B cell (primary cell): ENCODE data around the gene ZNF729. TPM values are rescaled to one million over a fixed set of nuclear protein-coding genes. Genes with fewer than 3 reads are reported as not detected.

Source experiments
- ATAC-seq: fragments of 200-7000 bp; cut with Tn5 transposase; one replicate; pipeline ENCODE4 v1.10.0; 2021; ENCODE audit warnings: low read depth, mild to moderate bottlenecking, moderate number of reproducible peaks, moderate library complexity
- CTCF ChIA-PET: fragments of 350-600 bp; sonication (Branson Sonifier 250); formaldehyde crosslinking; loops from one replicate; lab custom pipeline; 2021; ENCODE audit warnings: antibody characterized with exemption, inconsistent platforms; lab: Charles Lee
- POLR2A ChIA-PET: fragments of 350-600 bp; sonication (Branson Sonifier 250); formaldehyde crosslinking; loops from one replicate; lab custom pipeline; 2021; ENCODE audit warnings: antibody characterized with exemption; lab: Charles Lee
- DNase-seq: peaks from one replicate; pipeline ENCODE4 v3.0.0; 2013
- H2AFZ ChIP-seq: 2 replicates; pipeline ENCODE4 v1.6.1; 2012; ENCODE audit warnings: mild to moderate bottlenecking, low read depth, low read length; ENCODE audit not compliant: insufficient read depth, poor library complexity, severe bottlenecking
- H3K27ac ChIP-seq, 2 donors: 1 replicate in 1 of 2; 2 replicates in 1 of 2; pipeline ENCODE4 v1.5.1; 2012 to 2013; ENCODE audit warnings: low read length in 2 of 2, mild to moderate bottlenecking in 2 of 2, moderate library complexity in 1 of 2
- H3K27me3 ChIP-seq, 4 experiments: fragments of 200-600 bp in 1 of 4; sonication (generic) in 1 of 4; replicated peaks in 1 of 4; 1 replicate in 2 of 4; 2 replicates in 2 of 4; pipeline versions ENCODE4 v1.6.1 to v1.7.0; 2013 to 2016; ENCODE audit warnings: low read length in 3 of 4, mild to moderate bottlenecking in 2 of 4, mixed read lengths in 1 of 4, moderate library complexity in 1 of 4; ENCODE audit not compliant: insufficient read depth in 4 of 4, control insufficient read depth in 3 of 4; ENCODE audit errors: control extremely low read depth in 1 of 4
- H3K36me3 ChIP-seq, 2 experiments: replicated peaks in 1 of 2; 1 replicate in 1 of 2; 2 replicates in 1 of 2; pipeline versions ENCODE4 v1.6.1 to v1.7.1; 2013; ENCODE audit warnings: low read length in 1 of 2; ENCODE audit not compliant: insufficient read depth in 2 of 2, control insufficient read depth in 1 of 2; ENCODE audit errors: control extremely low read depth in 1 of 2, extremely low read depth in 1 of 2
- H3K4me1 ChIP-seq, 2 donors: fragments of 200-600 bp in 1 of 2; sonication (generic) in 1 of 2; 1 replicate in 1 of 2; 2 replicates in 1 of 2; pipeline versions ENCODE4 v1.5.1 to v1.6.1; 2013 to 2017; ENCODE audit warnings: low read length in 2 of 2; ENCODE audit not compliant: control insufficient read depth in 2 of 2, insufficient read depth in 2 of 2
- H3K4me2 ChIP-seq: replicated peaks from 2 replicates; pipeline ENCODE3; 2012; ENCODE audit warnings: mild to moderate bottlenecking, low read depth, low read length; ENCODE audit not compliant: poor library complexity, severe bottlenecking
- H3K4me3 ChIP-seq, 5 experiments: fragments of 200-600 bp in 1 of 5; sonication (generic) in 1 of 5; 1 replicate in 3 of 5; 2 replicates in 2 of 5; pipeline versions ENCODE4 v1.5.1 to v1.7.0; 2011 to 2016; ENCODE audit warnings: low read length in 4 of 5, mild to moderate bottlenecking in 4 of 5, low read depth in 2 of 5, control low read depth in 1 of 5, moderate library complexity in 1 of 5; ENCODE audit not compliant: insufficient read depth in 1 of 5; ENCODE audit errors: control extremely low read depth in 1 of 5, extremely low read depth in 1 of 5
- H3K79me2 ChIP-seq: fragments of 200-600 bp; sonication (generic); one replicate; pipeline ENCODE4 v1.6.0; 2016; ENCODE audit warnings: low read length; ENCODE audit not compliant: control insufficient read depth, insufficient read depth
- H3K9ac ChIP-seq: fragments of 200-600 bp; sonication (generic); 2 replicates; pipeline ENCODE4 v1.6.1; 2017; ENCODE audit warnings: mild to moderate bottlenecking, low read length, moderate library complexity
- H3K9me3 ChIP-seq, 3 donors: one replicate each; pipeline versions ENCODE4 v1.6.1 to v1.7.1; 2013; ENCODE audit warnings: low read length in 2 of 3; ENCODE audit not compliant: control insufficient read depth in 2 of 3, insufficient read depth in 1 of 3; ENCODE audit errors: control extremely low read depth in 1 of 3
- H4K20me1 ChIP-seq: 2 replicates; pipeline ENCODE4 v1.6.0; 2012; ENCODE audit warnings: mild to moderate bottlenecking, low read length; ENCODE audit not compliant: insufficient read depth, control insufficient read depth, poor library complexity, severe bottlenecking
- H3K27ac Mint-ChIP-seq: one replicate; pipeline ENCODE4 v1.8.0; 2021; ENCODE audit warnings: mixed read lengths
- H3K27me3 Mint-ChIP-seq: one replicate; pipeline ENCODE4 v1.8.0; 2021; ENCODE audit warnings: mixed read lengths
- H3K4me1 Mint-ChIP-seq: one replicate; pipeline ENCODE4 v1.8.0; 2021; ENCODE audit warnings: mixed read lengths
- H3K4me3 Mint-ChIP-seq: one replicate; pipeline ENCODE4 v1.8.0; 2021; ENCODE audit warnings: mixed read lengths
- H3K9me3 Mint-ChIP-seq: one replicate; pipeline ENCODE4 v1.8.0; 2022; ENCODE audit warnings: mixed read lengths; ENCODE audit not compliant: insufficient read depth
- EZH2 ChIP-seq: IDR thresholded peaks from 2 replicates; pipeline ENCODE4 v1.6.1; 2012; ENCODE audit warnings: borderline replicate concordance, low read depth, mild to moderate bottlenecking, moderate library complexity, low read length; ENCODE audit not compliant: insufficient read depth, poor library complexity, severe bottlenecking
- WGBS: methylation state at CpG from one replicate; pipeline ENCODE4 v1.1.5; 2013; ENCODE audit warnings: missing lambda C conversion rate; ENCODE audit not compliant: insufficient coverage; 5-methylcytosine and 5-hydroxymethylcytosine counted together
- intact Hi-C: fragments of 100-400 bp; cut with micrococcal nuclease; formaldehyde crosslinking; loops from one replicate; pipeline ENCODE4 v1.10.0; 2022
- polyA minus RNA-seq: library from RNA; depleted of rRNA, polyadenylated mRNA; stranded (reverse); fragments of >200 nt; gene quantifications from 2 replicates; pipeline ENCODE4 v1.2.3, GENCODE V29; 2012
- polyA plus RNA-seq: library from polyadenylated mRNA; depleted of rRNA; stranded (reverse); fragments of >200 nt; gene quantifications from 2 replicates; pipeline ENCODE4 v1.2.3, GENCODE V29; 2012
- total RNA-seq, 2 donors: library from RNA; stranded (reverse); fragments of 120-200 nt in 1 of 2; gene quantifications; 1 replicate in 1 of 2; 2 replicates in 1 of 2; pipeline versions ENCODE4 v1.2.3 to v1.2.4, GENCODE V29; 2013 to 2022
- TF ChIP-seq, protein P1 (sequence below): fragments of 200-600 bp; IDR thresholded peaks from one replicate; pipeline ENCODE4 v1.8.0; 2022; ENCODE audit warnings: antibody characterized with exemption, mild to moderate bottlenecking

The ZNF729 gene
- not detected in 2 replicates for total RNA-seq
- not detected for total RNA-seq (2013)
- not detected in 2 replicates for polyA plus RNA-seq
- not detected in 2 replicates for polyA minus RNA-seq

DNA sequence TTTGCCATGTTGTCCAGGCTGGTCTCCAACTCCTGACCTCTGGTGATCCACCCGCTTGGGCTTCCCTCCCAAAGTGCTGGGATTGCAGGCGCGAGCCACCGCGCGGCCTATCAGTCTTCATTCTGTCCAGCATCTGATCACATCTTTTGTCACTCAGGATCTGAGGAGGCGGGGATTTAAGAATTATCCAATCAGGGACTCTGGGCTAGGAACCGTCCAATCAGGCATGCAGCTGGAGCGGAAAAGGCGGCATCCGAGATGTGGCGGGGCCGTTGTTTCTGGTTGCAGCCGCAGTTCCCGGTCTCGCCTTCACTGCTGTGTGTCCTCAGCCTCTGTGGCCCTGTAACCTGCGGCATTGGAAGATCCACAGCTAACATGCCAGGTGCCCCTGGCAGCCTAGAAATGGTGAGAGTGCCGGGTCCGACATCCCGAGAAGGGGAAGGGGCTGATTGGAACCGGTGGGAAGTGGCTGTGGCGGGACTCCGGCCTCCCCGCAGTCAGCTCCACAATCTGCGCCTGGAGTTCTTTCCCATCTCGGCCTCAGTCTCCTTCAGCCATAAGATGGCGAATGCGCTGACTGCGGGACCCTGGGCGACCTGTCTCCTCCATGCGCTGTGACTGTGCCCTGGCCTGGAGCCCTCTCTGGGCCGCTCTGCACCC is at the start of gene ZNF729:
Gene ZNF729, plus strand, starts transcription at position 291 of the 660 bp plus-strand sequence. Its CDS starts 85 bp downstream, at position 376.
- H3K9me3 Mint-ChIP-seq, result peaks cover 1% of the 10 kb centered on the region
- Histone ChIP-seq H3K4me2 (no peak within 1 kb of the TSS), H3K9me3 (peaks cover 0 to 23% (median 1%) of the 10 kb centered on the region in 3 donors), H3K4me1 (no peaks in the 10 kb centered on the region), H3K36me3 (no peaks in the 10 kb centered on the region), H3K9ac (no peak within 1 kb of the TSS), H3K79me2 (no peaks in the 10 kb centered on the region), H3K4me3 (no peak within 1 kb of the TSS), H2AFZ (no peak within 1 kb of the TSS), H3K27me3 (no peaks in the 10 kb centered on the region), H4K20me1 (no peaks in the 10 kb centered on the region), H3K27ac (no peak within 1 kb of the TSS)
- H3K27me3 Mint-ChIP-seq, result no peaks in the 10 kb centered on the region
- TF ChIP-seq EZH2, result no peak
- TF ChIP-seq, protein P1, sequence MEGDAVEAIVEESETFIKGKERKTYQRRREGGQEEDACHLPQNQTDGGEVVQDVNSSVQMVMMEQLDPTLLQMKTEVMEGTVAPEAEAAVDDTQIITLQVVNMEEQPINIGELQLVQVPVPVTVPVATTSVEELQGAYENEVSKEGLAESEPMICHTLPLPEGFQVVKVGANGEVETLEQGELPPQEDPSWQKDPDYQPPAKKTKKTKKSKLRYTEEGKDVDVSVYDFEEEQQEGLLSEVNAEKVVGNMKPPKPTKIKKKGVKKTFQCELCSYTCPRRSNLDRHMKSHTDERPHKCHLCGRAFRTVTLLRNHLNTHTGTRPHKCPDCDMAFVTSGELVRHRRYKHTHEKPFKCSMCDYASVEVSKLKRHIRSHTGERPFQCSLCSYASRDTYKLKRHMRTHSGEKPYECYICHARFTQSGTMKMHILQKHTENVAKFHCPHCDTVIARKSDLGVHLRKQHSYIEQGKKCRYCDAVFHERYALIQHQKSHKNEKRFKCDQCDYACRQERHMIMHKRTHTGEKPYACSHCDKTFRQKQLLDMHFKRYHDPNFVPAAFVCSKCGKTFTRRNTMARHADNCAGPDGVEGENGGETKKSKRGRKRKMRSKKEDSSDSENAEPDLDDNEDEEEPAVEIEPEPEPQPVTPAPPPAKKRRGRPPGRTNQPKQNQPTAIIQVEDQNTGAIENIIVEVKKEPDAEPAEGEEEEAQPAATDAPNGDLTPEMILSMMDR, result no peak
- ChIA-PET CTCF (no interaction called here), POLR2A (no interaction called here)
- intact Hi-C loops, result no loop called here
- no peak within 1 kb of the TSS for H3K27ac Mint-ChIP-seq
- 20% methylated on average over 32 of the region's 32 CpGs for WGBS
- no peak for DNase-seq
- no peak for ATAC-seq
- H3K4me1 Mint-ChIP-seq, result no peaks in the 10 kb centered on the region
- no peak within 1 kb of the TSS for H3K4me3 Mint-ChIP-seq

DNA sequence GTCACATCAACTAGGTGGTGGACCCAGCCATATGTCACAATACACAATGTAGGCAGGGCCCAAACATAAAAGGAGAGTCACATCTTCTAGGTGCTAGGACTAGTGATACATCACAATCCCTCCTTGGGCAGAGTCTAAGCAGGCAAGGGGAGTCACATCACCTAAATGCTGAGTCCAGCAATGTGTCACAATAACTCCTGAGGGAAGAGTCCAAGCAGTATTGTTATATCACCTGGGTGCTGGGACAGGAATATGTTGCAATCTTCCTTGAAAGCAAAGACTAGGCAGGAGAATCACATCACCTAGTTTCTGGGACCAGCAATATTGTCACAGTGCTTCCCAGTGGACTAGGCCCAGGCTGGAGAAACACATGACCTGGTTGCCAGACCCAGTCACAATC is 29.4 kb upstream of the ZNF729 start:
- DNase-seq (no peak), ATAC-seq (no peak)
- Mint-ChIP-seq H3K27me3 (no peaks in the 10 kb centered on the region), H3K27ac (no peak overlapping the region), H3K4me1 (no peaks in the 10 kb centered on the region), H3K4me3 (no peak overlapping the region), H3K9me3 (peaks cover 6% of the 10 kb centered on the region)
- Histone ChIP-seq H4K20me1 (no peaks in the 10 kb centered on the region), H3K27me3 (no peaks in the 10 kb centered on the region), H3K4me1 (no peaks in the 10 kb centered on the region), H3K27ac (no peak overlapping the region), H3K9me3 (peaks cover 0 to 15% (median 3%) of the 10 kb centered on the region in 3 donors), H3K79me2 (no peaks in the 10 kb centered on the region), H3K4me2 (no peak overlapping the region), H3K9ac (no peak overlapping the region), H3K36me3 (no peaks in the 10 kb centered on the region), H2AFZ (no peak overlapping the region), H3K4me3 (no peak overlapping the region)
- CTCF ChIA-PET, result no interaction called here
- TF ChIP-seq EZH2, result no peak
- TF ChIP-seq, protein P1, result no peak
- intact Hi-C loops, result no loop called here
- POLR2A ChIA-PET, result no interaction called here
